ENCODE data around the gene TRIM26.

- TF ChIP-seq CTCF (IDR thresholded peaks at IDR 0.05) (no peak), POLR2AphosphoS5 (IDR thresholded peaks at IDR 0.05; ENCODE audit: low read depth, low read length) (no peak), REST (IDR thresholded peaks at IDR 0.05; ENCODE audit: insufficient read depth in 1 of 2, low read depth in 2 of 2, low read length in 1 of 2) (no peak), TCF7L2 (IDR thresholded peaks at IDR 0.05; ENCODE audit: low read depth, low read length) (no peak), SIN3A (IDR thresholded peaks at IDR 0.05; ENCODE audit: borderline replicate concordance, insufficient read depth, low read depth, low read length) (no peak)
Observed at GRCh38 chr6:30144811-30145210, 68.4 kb downstream of the TRIM26 start.

Data from Panc1 (cell line).